ENCODE results near the gene GRIN3A. TPM values are rescaled to one million over a fixed set of nuclear protein-coding genes. Genes with fewer than 3 reads are reported as not detected.
A peak's percentile ranks its signal among the peaks of the same experiment; 100 is the strongest.

Gene GRIN3A
- total RNA-seq, 1 experiment from 2014 or later: not detected

DNA sequence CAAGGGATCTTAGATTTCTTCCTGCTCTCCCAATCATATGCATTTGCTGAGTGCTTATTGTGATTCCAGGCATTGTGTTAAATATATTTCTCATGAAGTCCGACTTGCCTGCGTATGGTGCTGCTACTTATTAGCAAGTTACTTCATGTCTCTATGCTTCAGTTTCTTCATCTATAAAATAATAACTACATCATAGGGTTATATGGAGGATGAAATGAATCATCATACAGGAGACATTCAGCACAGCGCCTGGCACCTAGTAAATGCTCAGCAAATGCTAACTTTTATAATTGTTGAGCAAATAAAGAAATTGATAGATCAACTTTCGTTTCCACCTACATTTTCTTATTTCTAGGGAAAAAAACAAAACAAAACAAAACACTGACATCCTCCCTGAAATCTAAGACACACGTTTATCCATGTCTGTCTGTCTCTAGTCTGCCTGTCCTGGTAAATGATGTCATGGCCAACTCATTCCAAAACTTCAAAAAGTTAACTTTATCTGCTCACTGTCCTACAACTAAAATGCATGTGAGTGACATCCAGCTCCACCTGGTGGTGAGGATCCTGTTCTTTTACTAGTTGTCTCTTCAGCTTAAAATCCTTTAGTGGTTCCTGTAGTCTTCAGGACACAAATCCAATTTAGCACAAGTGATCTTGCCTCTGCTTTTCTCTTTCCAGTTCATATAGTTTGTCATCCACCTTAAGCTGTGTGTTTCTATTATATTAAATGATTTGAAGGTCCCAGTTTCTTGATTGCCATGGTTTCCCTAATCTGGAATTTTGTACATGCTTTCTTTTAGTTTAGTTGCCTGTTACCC is 171.3 kb downstream of the GRIN3A start:
- Histone ChIP-seq H4K5ac (ENCODE audit: insufficient read length, low read depth, low read length) (no peak overlapping the region), H3K79me2 (ENCODE audit: insufficient read depth, low read length) (no peaks in the 10 kb centered on the region), H2BK120ac (ENCODE audit: low read depth, low read length, poor library complexity, severe bottlenecking) (no peak overlapping the region), H3K27me3 (ENCODE audit: insufficient read depth, low read length) (no peaks in the 10 kb centered on the region), H3K4ac (ENCODE audit: low read depth, low read length) (no peak overlapping the region), H3K4me2 (ENCODE audit: insufficient read depth, insufficient read length, low read length) (no peak overlapping the region), H2BK15ac (ENCODE audit: low read depth, low read length) (no peak overlapping the region), H3K79me1 (ENCODE audit: insufficient read depth, low read depth, low read length, poor library complexity, severe bottlenecking) (no peaks in the 10 kb centered on the region), H4K8ac (replicated peaks; ENCODE audit: insufficient read length, low read depth, low read length) (no peak overlapping the region), H3K9me3 (ENCODE audit: control insufficient read depth, low read depth, low read length) (no peaks in the 10 kb centered on the region), H3K27ac (ENCODE audit: insufficient read length, low read depth, low read length) (no peak overlapping the region), H3K9ac (ENCODE audit: extremely low read depth, insufficient read length, low read length) (no peak overlapping the region), H2BK12ac (ENCODE audit: insufficient read length, low read depth, low read length) (no peak overlapping the region), H3K23ac (ENCODE audit: insufficient read length, low read depth, low read length) (no peak overlapping the region), H4K20me1 (ENCODE audit: control insufficient read depth, insufficient read depth, insufficient read length) (no peaks in the 10 kb centered on the region), H3K23me2 (ENCODE audit: insufficient read length, low read depth, low read length, poor library complexity, severe bottlenecking) (no peaks in the 10 kb centered on the region), H3K56ac (ENCODE audit: insufficient read length, low read depth, low read length) (no peak overlapping the region), H3K14ac (ENCODE audit: insufficient read depth, low read length) (no peak overlapping the region), H2BK20ac (ENCODE audit: low read depth, low read length, poor library complexity, severe bottlenecking) (no peak overlapping the region), H4K91ac (ENCODE audit: insufficient read length, low read depth, low read length) (no peak overlapping the region), H2BK5ac (ENCODE audit: insufficient read length, low read length) (no peak overlapping the region), H2AK5ac (ENCODE audit: insufficient read length, low read length) (no peak overlapping the region), H3T11ph (ENCODE audit: low read length) (no peak overlapping the region), H3K4me1 (ENCODE audit: insufficient read depth, low read length) (peaks cover 6% of the 10 kb centered on the region; the same call in 1 of the 2 replicates), H3K18ac (ENCODE audit: insufficient read length, low read depth, low read length) (no peak overlapping the region), H2AFZ (ENCODE audit: low read length) (no peak overlapping the region)
- Mint-ChIP-seq H3K36me3 (ENCODE audit: insufficient read depth in 1 of 3, low read depth in 3 of 3) (peaks cover 32 to 52% (median 50%) of the 10 kb centered on the region in 3 experiments), H3K27me3 (ENCODE audit: low read depth) (no peaks in the 10 kb centered on the region), H3K4me3 (no peak overlapping the region), H3K27ac (no peak overlapping the region), H3K9me3 (no peaks in the 10 kb centered on the region), H3K4me1 (peaks cover 17 to 19% of the 10 kb centered on the region in 2 experiments)
- peak; percentile 71 for TF ChIP-seq CTCF (conservative IDR thresholded peaks at IDR 0.05)
- no peak for DNase-seq
- no CpG with 5 or more reads among the region's 5 CpGs for WGBS (ENCODE audit: extremely low coverage, insufficient read length, low lambda C conversion rate)

All from H9 (cell line).